Superior temporal gyrus (tissue), 1 donor: Measurements from ENCODE around the gene MAPKBP1.
A peak's percentile ranks its signal among the peaks of the same experiment; 100 is the strongest.

Source experiments
- DNase-seq: peaks from one replicate; pipeline ENCODE4 v3.0.0-alpha.2; 2016; ENCODE audit errors: extremely low spot score

Gene MAPKBP1

DNA sequence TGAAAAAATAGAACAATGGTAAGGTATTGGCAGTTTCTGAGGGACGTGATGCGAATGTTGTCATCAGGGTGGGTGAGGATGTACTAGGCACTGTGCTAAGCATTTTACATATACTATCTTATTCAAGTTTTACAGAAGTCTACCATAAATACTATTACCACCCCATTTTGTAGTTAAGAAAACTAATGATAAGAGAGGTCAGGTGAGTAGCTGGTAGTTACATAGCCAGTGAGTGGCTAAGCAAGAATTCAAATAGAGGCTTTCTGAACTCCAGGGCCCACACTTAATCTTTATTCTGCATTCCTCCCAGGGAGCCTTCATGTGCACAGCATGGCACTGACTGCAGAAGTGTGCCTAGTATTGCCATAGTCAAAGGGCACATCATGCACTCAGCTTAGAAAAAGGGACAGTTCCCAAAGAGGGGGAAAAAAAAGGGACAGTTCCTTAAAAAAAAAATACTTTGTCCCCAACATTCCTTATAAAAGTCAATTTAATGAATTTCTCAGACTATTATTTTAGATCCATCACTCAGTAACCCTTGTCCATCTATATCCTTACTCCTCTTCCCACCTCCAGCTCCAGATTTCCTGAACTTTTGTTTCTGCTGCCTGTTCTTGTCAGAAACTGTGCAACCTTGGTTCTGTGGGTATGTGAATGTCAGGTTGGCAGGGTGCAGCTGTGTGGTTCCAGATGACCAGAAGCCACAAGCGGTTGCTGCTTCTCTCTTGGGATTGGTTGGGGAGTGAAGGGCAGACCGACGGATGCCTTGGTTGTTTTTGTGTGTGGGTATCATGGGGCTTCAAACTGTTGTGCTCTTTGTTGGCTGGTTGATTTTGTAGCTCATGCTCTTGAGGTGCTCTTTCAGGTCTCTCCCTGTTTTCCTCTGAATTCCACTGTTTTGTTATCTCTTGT, 8.3 kb downstream of the MAPKBP1 start:
- DNase-seq = no peak

DNA sequence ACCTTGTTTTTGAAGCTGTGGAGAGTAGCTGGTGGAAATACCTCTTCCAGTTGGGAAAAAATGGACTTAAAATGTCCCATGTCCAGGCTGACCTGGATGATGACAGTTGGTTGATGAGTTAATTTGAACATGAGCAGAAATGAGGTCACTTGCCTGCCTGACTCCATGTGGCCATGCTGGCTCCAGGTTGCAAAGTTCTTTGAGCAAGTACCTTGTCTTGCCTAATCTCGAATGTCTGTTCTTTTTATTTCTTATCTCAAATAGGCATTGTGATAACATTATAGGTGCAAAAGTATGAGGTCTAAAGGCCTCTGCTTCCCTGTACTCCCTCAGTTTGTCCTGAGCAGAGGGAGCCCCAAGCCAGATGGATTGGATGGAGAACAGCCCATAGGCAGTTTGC, 9.0 kb downstream of the MAPKBP1 start:
- DNase-seq = no peak

DNA sequence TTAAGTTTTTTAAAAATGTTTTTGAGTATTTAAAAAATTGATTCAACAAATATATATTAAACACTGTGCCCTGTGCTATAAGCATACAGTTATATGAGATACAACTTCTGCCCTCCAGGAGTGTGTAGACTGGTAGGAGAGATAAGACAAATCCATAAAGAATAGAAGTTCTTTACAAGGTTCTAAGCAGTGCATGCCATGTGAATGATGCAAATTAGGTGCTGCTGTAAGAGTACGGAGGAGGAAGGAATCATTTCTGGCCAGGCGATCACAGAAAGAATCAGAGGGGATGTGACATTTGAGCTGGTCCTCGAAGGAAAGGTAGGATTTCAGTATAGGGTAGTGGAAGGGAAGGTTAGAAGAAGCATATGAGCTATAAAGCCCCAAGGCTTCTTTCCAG, 14.0 kb downstream of the MAPKBP1 start:
- DNase-seq = no peak

DNA sequence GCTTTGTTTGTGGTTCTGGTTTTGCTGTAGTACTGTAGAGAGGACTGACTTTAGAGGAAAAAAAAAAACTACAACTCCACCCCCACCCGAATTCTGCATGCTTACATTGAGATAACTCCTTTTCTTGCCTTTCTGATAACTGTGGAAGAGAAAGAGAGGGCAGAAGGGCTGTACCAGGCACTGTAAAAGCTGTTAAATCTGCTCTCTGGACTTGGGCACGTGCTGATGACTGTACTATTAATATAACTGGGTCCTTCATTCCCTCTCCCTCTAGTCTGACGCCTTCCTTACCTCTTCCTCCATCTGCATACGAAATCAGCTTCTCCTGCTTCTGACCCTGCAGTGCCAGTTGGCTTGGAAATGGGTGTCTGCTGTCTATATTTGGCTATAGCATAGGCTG, 15.0 kb downstream of the MAPKBP1 start:
- DNase-seq = peak; percentile 34

DNA sequence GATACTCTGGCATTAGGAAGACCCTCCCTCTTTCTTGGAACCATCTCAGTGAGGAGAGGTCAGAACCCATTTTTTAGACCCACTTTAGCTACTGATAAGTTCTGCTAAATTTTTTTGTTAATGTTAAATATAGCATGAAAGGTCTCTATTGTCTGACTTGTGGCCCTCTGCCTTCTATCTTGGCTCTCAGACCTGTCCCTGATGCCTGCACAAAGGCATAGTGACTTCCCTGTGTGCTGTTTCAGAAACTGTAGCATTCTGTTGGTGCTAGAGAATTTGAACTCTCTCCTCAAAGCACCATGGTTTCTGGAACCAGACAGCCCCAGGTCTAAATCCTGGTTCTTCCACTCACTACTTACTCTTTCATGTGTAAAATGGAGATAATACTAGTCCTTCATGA, 15.4 kb downstream of the MAPKBP1 start:
- DNase-seq = peak; percentile 41

DNA sequence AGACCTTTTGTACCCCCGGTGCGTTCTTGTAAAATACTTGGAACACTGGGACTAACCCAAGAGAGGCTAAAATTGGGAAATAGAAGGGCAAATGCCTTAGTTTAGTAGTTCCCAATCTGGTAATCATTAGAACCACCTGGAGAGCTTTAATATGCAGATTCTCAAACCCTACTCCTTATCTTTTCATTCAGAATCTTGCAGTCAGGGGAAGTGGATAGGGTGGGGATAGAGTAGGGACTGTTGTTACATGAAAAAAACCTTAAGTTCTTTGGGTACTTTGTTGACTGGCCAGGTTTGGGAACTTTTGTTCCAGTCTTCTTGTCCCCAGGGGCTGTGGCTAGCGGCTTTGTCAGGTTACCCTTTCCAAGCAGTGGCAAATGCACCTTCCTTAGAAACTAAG, 15.9 kb downstream of the MAPKBP1 start:
- DNase-seq = no peak

DNA sequence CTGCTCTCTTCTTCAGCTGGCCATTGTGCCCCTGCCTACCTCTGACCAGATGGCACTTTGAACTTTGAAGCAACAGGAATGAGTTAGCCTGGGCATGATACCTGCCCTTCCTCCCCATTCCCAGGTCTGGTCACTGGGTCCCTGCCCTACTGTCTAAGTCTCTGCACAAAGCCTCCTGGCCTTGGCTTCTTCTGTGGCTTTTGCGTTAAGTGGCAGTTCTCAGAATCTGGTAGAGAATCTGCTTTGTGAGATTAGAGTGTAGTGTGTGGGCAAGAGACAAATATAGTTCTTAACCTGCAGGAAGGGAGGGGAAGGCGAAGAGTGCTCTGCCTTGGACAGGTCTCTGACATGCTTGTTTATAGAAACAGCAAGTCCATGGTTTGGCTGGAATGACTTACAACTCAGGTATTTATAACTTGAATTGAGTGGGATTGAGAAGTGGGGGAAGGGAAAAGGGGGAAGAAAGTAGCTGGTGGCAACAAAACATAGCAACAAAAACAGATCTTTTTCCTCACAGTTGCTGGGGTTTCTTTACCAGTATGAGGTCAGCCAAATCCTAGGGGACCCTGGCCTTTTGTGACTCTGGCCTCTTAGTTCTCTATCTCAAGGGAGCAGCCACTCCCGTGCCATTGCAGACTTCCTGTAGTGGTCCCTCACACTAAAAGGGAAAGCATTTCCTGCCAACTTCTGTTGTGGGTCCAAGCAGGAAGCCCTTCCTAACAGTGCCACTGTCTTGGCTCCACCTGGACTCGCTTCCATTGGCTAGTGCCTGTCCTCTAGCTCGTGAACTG, 16.7 kb downstream of the MAPKBP1 start:
- DNase-seq = no peak

DNA sequence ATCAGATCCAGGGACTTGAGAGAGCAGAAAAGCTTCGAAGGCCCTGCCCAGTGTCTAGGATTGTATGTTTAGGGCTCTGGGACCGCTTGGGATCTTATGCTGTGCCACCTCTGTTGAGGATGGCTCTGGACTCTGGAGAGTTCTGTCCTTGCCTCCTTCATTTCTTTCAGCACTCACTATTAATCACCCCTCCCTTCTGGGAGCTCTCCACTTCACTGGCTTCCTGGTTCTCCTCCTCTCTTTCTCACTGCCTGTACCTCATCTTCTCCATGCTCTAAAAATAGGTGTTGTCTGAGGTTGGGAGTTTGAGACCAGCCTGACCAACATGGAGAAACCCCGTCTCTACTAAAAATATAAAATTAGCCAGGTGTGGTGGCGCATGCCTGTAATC, 17.3 kb downstream of the MAPKBP1 start:
- no peak for DNase-seq

DNA sequence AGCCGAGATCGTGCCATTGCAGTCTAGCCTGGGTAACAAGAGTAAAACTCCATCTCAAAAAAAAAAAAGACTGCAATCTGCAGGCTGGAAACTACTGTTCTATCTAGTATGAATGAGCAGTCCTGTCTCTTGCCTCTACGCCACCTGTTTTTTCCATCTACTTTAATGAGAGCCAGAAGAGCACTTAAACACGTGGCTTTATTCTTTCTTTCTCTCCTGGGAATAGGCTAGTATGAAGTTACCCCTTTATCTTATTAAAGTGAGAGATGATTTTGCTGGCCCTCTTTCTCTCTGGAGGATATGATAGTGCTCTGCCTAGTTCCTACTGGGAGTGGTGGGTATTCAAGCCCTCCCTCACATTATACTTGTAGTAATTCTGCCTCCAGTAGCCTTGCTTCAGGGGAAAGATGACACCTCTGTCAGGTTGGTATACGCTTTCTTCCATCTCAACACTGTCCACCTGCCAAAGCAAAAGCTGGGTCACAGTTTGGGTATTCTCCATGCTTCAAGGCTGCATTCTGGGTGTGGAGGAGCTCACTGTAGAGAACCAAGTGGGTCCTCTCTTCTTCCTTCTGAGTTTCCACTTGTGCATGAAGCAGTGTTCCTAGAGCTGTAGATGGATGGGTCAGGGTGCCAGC, 17.8 kb downstream of the MAPKBP1 start:
- DNase-seq = no peak

DNA sequence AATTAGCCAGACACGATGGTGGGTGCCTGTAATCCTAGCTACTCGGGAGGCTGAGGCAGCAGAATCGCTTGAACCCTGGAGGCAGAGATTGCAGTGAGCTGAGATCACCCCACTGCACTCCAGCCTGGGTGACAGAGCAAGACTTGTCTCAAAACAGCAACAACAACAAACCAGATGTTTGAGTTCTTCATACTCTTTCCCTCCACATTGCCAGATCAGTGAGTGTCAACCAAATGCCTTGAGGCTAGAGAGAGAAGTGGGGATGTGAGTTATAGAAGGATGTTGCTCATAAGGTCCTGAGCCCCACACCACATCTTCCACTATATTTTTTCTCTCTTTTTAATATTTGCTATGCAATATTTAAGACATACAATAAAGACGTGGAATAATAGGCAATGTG, 19.8 kb downstream of the MAPKBP1 start:
- DNase-seq = no peak

DNA sequence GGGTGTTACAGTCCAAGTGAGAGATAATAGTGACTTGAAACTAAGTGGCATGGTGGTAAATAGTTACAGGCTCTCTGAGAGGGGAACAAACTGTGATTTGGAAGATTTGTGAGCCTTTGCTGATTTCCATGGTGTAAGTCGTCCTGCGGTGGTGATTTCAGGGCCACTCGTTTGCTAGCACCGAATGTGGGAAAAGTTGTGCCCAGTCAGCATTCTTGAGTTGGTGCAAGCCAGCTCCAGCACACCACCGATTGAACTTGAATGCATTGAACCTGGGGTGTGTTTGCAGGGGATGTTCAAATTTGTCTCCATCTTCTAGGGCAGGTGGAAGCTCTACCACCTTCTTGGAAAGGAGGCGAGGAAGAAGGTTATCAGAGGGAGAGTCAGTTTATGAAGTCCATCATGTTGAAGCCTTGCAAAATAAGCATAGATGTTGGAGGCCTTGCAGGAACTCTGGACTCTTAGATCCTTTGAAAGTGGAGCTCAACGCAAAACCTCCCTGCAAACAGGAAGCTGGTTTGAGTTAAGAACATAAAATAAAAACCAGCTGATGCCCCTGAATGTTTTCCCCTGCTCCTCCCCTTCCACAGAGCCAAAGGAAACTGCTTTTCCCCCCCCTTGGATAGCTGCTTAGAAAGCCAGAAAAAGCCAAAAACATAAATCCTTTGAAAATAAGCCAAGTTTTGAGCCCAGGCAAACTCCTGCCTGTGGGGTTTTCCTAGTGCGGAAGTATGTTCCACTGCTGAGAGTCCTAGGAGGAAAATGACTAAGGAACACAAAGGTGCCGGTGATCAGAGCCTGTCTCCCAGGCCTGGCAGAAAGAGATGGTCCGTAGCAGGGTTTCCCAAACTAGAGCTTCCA, 21.9 kb downstream of the MAPKBP1 start:
- peak; percentile 29 for DNase-seq

DNA sequence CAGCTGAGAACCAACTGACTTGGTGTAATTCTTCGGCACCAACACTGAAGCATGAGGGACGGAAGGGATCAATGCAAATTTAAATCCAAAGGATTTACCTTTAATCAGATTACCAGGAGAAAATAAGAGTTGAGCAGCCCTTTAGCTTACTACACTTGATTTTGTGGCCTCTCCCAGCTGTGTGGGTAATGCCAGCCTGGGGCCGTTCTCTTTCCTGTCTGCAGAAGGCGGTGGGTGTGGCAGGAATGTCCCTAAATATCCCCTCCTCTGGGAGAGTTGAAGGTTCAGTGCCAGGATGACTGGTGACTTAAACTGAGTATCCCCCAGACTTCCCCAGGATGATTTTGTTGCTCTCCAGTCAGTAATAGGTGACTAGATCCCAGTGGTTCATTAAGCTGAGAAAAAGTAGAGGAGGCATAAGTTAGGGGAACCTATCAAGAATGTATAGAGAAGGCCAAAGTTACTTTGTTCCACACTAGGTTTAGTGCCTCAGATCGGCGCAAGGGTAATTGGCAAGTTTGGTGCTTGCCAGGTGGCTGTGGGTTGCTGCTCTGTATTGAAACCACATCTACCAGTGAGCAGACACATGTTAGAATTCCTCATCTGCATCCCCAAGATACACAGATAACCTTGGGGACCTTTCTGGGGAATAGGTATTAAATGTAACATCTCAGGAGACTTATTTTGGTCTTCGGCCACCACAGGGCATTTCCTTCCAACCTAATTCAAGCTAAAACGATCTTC, 23.1 kb downstream of the MAPKBP1 start:
- DNase-seq = no peak

DNA sequence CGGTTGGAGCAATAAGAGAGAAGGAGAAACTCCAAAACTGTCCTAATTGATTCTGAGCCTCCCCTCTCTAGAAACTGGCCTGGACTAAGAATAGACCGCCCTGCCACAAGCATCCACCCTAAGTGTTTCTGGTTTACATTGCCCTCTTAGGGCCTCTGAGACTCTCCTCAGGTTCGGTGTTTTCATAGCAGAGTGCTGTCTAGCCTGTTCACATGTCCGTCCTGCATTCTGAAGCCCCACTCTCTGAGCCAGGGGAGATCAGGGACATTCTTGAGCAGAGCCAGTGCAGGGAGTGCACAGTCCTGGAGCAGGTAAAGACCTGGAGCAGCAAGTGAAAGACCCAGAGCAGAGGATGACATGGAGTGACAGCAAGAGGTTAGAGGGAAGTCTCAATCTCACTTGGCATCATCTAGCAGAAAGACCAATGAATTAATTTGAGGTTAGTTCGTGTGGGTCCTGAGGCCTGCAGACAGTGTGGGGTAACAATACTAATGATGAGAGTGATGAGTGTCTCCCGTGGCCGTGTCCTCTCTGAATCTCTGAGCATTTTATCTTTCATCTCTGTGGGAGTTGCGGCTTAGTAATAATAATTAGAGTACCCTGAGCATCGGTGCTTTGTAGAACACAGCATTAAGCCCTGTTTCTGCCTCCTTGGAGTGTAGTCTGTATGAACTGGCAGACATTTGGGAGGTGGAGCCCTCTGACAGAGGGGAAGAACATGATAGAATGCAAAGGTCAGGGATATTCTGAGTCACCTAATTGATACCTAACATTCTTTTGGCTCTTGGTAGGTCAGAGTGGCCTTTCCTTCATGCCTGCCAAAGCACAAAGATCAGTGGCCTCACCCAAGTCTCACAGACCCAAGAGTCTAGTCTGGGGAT, 24.6 kb downstream of the MAPKBP1 start:
- no peak for DNase-seq

DNA sequence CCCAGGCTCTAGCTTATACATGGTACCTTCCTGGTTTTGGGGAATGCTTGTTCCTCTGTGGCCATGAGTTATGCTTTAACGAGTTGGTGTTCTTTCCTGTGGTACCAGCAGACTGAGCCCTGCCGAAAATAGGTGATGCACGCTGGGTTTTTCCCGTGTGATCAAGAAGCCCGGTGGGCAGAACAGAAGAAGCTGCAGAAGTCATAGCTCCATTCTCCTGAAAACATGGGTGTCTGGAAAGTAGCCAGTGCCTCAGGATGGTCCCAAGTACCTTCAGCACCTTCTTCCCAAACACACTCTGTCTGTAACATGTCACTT, 25.2 kb downstream of the MAPKBP1 start:
- no peak for DNase-seq

DNA sequence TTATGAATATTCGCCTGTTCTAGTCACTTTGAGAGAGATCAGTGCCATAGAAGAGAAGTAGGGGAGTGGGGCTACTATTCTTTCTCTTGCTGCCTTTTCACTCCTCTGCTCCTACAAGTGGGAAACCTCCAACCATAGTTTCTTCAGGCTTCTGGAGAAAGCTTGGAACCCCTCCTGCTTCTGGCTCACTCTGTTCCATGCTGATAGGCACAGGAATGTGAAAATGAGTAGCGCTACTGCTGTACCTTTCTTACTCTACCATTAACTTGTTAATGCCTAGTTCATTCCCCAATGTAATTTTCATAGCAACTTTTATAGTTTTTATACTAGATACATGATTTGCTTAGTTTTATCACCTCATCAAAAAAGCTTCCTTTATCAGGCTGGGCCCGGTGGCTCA, 26.9 kb downstream of the MAPKBP1 start:
- no peak for DNase-seq

DNA sequence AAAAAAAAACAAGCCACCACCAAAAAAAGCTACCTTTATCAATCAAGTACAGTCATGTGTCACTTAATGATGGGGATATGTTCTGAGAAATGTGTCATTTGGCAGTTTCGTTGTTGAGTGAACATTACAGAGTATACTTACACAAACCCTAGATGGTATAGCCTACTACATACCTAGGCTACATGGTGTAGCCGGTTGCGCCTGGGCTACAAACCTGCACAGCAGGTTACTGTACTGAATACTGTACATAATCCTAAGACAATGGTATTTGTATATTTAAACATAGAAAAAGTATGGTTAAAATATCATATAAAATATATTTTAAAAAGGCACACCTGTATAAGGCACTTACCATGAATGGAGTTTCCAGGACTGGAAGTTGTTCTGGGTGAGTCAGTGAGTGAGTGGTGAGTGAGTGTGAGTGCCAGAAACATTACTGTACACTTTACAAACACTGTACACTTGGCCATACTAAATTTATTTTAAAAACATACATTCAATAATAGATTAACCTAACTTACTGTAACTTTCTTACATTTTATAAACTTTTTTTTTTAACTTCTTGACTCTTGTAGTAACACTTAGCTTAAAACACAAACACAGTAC, 27.7 kb downstream of the MAPKBP1 start:
- DNase-seq = no peak

DNA sequence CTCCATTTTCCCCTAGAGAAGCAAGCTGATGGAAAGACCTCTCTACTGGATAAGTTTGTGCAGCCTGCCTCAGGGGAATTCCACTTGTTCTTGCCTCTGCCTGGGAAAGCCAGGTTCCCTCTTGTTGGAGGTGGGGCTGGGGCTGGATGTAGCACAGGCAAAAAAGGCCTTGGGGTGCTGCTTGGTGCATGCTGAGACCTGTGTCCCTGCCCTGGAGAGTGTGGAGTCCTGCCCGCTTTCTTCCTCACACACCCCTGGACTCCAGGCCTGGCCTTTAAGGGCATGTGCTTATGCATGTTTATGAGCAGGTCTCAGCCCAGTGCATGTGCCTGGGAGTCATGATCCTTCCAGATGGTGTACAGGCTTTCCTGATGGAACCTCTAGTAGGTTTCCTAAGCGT, 30.1 kb downstream of the MAPKBP1 start:
- no peak for DNase-seq

DNA sequence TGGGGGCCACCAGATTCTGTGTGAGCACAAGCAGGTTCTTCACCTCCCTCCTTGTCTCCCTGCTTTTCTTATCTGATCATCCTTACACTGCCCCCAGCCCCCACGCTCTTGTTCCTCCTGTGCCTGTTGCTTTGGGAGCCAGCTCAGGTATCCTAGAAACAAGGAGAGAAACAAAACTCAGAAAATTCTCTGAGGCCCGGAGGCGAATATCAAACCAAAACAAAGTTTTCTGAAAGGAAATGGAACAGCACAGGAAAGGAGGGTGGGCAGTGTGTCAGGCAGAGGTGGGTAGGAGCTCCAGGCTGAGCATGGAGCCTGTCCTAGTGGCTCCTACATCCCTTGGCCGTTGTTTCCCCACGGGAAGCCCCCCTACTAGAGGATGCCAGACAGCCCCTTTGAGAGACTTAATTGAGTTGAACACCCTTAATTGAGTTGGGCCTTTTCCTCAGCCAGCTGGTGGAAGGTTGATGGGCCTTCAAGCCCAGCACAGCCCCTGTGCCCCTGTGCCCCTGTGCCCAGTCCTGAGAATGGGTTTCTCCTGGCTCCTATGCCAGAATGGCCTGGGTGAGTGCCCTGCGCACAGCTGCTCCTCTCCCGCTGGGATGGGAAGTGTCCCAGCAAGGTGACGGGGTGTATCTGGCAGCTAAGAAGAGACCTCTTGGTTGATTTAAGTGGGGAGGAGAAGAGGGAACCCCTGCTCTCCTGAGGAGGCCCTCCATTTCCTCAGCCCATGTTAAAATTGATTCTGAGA, 30.8 kb downstream of the MAPKBP1 start:
- no peak for DNase-seq

DNA sequence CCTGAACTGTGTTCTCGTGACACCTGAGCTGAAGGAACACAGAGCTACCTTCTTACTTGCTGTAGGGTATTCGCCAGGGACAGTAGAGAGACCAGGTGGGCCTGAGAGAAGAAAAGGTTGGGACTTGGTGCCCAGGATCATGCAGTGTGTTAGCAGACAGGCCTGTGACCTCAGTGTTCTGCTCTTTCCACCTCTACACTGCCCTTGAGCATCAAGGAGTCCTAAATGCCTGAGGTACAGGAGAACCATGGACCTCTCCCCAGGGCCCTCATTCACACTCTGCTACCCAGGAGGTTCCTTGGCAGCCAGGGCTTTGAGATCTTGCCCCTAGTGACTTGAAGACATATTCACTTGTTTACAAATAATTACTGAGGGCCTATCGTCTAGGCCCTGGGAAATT, 31.4 kb downstream of the MAPKBP1 start:
- DNase-seq = no peak
